DOHH2 (cell line): Measurements from ENCODE around the gene C1QTNF4.
A peak's percentile ranks its signal among the peaks of the same experiment; 100 is the strongest.

Experiments
- H3F3A ChIP-seq: fragments of 200-600 bp; sonication (generic), shearing (Covaris generic); 2 replicates; pipeline ENCODE4 v1.6.0; 2016; ENCODE audit warnings: antibody characterized with exemption, mild to moderate bottlenecking; ENCODE audit not compliant: control insufficient read depth, insufficient read depth
- H3K27ac ChIP-seq: fragments of 200-600 bp; sonication (generic); 2 replicates; pipeline ENCODE4 v1.5.1; 2014; ENCODE audit warnings: low read depth, mild to moderate bottlenecking, low read length, moderate library complexity
- H3K27me3 ChIP-seq: fragments of 200-600 bp; sonication (generic); 2 replicates; pipeline ENCODE4 v1.6.1; 2014; ENCODE audit warnings: mild to moderate bottlenecking, low read length, mixed read lengths; ENCODE audit not compliant: control insufficient read depth
- H3K36me3 ChIP-seq: fragments of 200-600 bp; sonication (generic); 2 replicates; pipeline ENCODE4 v1.6.1; 2014; ENCODE audit warnings: mild to moderate bottlenecking, low read length, moderate library complexity, mixed read lengths; ENCODE audit not compliant: control insufficient read depth
- H3K4me1 ChIP-seq: fragments of 200-600 bp; sonication (generic); 2 replicates; pipeline ENCODE4 v1.6.1; 2014; ENCODE audit warnings: mild to moderate bottlenecking, low read length, mixed read lengths; ENCODE audit not compliant: control insufficient read depth
- H3K4me2 ChIP-seq: fragments of 200-600 bp; sonication (generic); 2 replicates; pipeline ENCODE4 v1.6.0; 2014; ENCODE audit warnings: mild to moderate bottlenecking, low read length, moderate library complexity
- H3K4me3 ChIP-seq: fragments of 200-600 bp; sonication (generic); 2 replicates; pipeline ENCODE4 v1.5.1; 2014; ENCODE audit warnings: mild to moderate bottlenecking, low read length, mixed read lengths
- H3K79me2 ChIP-seq: fragments of 200-600 bp; sonication (generic); 2 replicates; pipeline ENCODE4 v1.6.1; 2014; ENCODE audit warnings: mild to moderate bottlenecking, low read length, mixed read lengths; ENCODE audit not compliant: control insufficient read depth
- H3K9me2 ChIP-seq: fragments of 200-600 bp; sonication (generic); replicated peaks from 2 replicates; pipeline ENCODE4 v1.6.1; 2014; ENCODE audit warnings: mild to moderate bottlenecking, low read length, mixed read lengths; ENCODE audit not compliant: control insufficient read depth
- H3K9me3 ChIP-seq: fragments of 200-600 bp; sonication (generic); 2 replicates; pipeline ENCODE4 v1.6.1; 2014; ENCODE audit warnings: antibody characterized with exemption, low read length, mixed read lengths; ENCODE audit not compliant: control insufficient read depth, insufficient read depth
- H4K20me1 ChIP-seq: fragments of 200-600 bp; sonication (generic); 2 replicates; pipeline ENCODE4 v1.6.0; 2014; ENCODE audit warnings: low read depth, mild to moderate bottlenecking, antibody characterized with exemption, low read length, moderate library complexity; ENCODE audit not compliant: control insufficient read depth, insufficient read depth
- CTCF ChIP-seq: fragments of 200-600 bp; sonication (generic); IDR thresholded peaks from one replicate; pipeline ENCODE4 v1.5.1; 2014; ENCODE audit warnings: antibody characterized with exemption, mild to moderate bottlenecking, low read depth, low read length; ENCODE audit not compliant: poor library complexity, severe bottlenecking
- EZH2phosphoT487 ChIP-seq: fragments of 200-600 bp; sonication (generic); IDR thresholded peaks from 2 replicates; pipeline ENCODE4 v1.6.1; 2017; ENCODE audit warnings: borderline replicate concordance, mild to moderate bottlenecking, antibody characterized with exemption, low read length, moderate library complexity, mixed read lengths

Gene C1QTNF4

GRCh38 chr11:47617417-47617809 is 23.2 kb upstream of the C1QTNF4 start:
- H3K9me3 ChIP-seq, result no peaks in the 10 kb centered on the region
- H3K27ac ChIP-seq, result no peak overlapping the region
- peaks cover 14% of the 10 kb centered on the region for H3F3A ChIP-seq
- no peak overlapping the region for H3K4me3 ChIP-seq
- H3K79me2 ChIP-seq, result no peaks in the 10 kb centered on the region
- H3K9me2 ChIP-seq, result no peaks in the 10 kb centered on the region
- no peaks in the 10 kb centered on the region for H4K20me1 ChIP-seq
- H3K4me2 ChIP-seq, result no peak overlapping the region
- no peak for TF ChIP-seq EZH2phosphoT487
- TF ChIP-seq CTCF, result no peak
- no peaks in the 10 kb centered on the region for H3K4me1 ChIP-seq
- H3K27me3 ChIP-seq, result no peaks in the 10 kb centered on the region
- peaks cover 49% of the 10 kb centered on the region for H3K36me3 ChIP-seq

- Histone ChIP-seq H3K4me2 (no peak overlapping the region), H3K9me3 (no peaks in the 10 kb centered on the region), H3K27ac (no peak overlapping the region), H3K9me2 (no peaks in the 10 kb centered on the region), H3K4me3 (no peak overlapping the region), H3K36me3 (peaks cover 43% of the 10 kb centered on the region), H3K27me3 (no peaks in the 10 kb centered on the region), H4K20me1 (no peaks in the 10 kb centered on the region), H3F3A (peaks cover 14% of the 10 kb centered on the region), H3K4me1 (peaks cover 4% of the 10 kb centered on the region), H3K79me2 (no peaks in the 10 kb centered on the region)
- peak; percentile 56 for TF ChIP-seq CTCF
- no peak for TF ChIP-seq EZH2phosphoT487
These were observed 22.7 kb upstream of the C1QTNF4 start for GRCh38 chr11:47616726-47617416.

- Histone ChIP-seq H3K9me3 (no peaks in the 10 kb centered on the region), H3K79me2 (no peaks in the 10 kb centered on the region), H3K4me2 (no peak overlapping the region), H3K4me1 (peaks cover 16% of the 10 kb centered on the region), H3K4me3 (no peak overlapping the region), H4K20me1 (no peaks in the 10 kb centered on the region), H3F3A (peaks cover 14% of the 10 kb centered on the region), H3K9me2 (no peaks in the 10 kb centered on the region), H3K27ac (no peak overlapping the region), H3K27me3 (no peaks in the 10 kb centered on the region), H3K36me3 (peaks cover 28% of the 10 kb centered on the region)
- TF ChIP-seq CTCF, result no peak
- TF ChIP-seq EZH2phosphoT487, result no peak
These were observed 21.0 kb upstream of the C1QTNF4 start for GRCh38 chr11:47615249-47615648.
